ENCODE data around the gene POLR3F.
"Not testable (repeated sequence)": the region's sequence is repeated elsewhere in the genome, so short reads cannot be mapped to it uniquely, and the experiment has no call there.

POLR3F gene

GRCh38 chr20:18524646-18525045 lies 57.5 kb downstream of the POLR3F start:
- Histone ChIP-seq H3K79me2 (ENCODE audit: insufficient read depth, low read depth) (no peaks in the 10 kb centered on the region), H2AFZ (ENCODE audit: low read depth) (no peak overlapping the region), H3K9ac (no peak overlapping the region), H4K20me1 (ENCODE audit: insufficient read depth) (no peaks in the 10 kb centered on the region), H3K27ac (no peak overlapping the region), H3K36me3 (ENCODE audit: insufficient read depth) (no peaks in the 10 kb centered on the region), H3K27me3 (ENCODE audit: insufficient read depth, low read depth) (no peaks in the 10 kb centered on the region), H3K4me2 (no peak overlapping the region), H3K4me3 (IDR thresholded peaks at IDR 0.05; ENCODE audit: insufficient read depth, low read depth, low read length) (no peak overlapping the region), H3K4me1 (ENCODE audit: low read depth, poor library complexity, severe bottlenecking) (no peaks in the 10 kb centered on the region)
- TF ChIP-seq, protein P1, sequence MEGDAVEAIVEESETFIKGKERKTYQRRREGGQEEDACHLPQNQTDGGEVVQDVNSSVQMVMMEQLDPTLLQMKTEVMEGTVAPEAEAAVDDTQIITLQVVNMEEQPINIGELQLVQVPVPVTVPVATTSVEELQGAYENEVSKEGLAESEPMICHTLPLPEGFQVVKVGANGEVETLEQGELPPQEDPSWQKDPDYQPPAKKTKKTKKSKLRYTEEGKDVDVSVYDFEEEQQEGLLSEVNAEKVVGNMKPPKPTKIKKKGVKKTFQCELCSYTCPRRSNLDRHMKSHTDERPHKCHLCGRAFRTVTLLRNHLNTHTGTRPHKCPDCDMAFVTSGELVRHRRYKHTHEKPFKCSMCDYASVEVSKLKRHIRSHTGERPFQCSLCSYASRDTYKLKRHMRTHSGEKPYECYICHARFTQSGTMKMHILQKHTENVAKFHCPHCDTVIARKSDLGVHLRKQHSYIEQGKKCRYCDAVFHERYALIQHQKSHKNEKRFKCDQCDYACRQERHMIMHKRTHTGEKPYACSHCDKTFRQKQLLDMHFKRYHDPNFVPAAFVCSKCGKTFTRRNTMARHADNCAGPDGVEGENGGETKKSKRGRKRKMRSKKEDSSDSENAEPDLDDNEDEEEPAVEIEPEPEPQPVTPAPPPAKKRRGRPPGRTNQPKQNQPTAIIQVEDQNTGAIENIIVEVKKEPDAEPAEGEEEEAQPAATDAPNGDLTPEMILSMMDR (conservative IDR thresholded peaks at IDR 0.05; ENCODE audit: low read depth, low read length): no peak

DNA sequence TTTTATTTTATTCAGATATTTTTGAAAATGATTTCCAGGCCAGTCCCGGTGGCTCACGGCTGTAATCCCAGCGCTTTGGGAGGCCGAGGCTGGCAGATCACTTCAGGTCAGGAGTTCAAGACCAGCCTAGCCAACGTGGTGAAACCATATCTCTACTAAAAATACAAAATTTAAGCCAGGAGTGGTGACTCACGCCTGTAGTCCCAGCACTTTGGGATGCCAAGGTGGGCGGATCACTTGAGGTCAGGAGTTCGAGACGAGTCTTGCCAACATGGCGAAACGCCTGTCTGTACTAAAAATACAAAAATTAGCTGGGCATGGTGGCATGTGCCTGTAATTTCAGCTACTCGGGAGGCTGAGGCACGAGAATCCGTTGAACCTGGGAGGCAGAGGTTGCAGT lies 59.6 kb downstream of the POLR3F start:
- not testable (repeated sequence) for H3K27ac ChIP-seq; H3K4me2 ChIP-seq; H2AFZ ChIP-seq (ENCODE audit: low read depth); H3K27me3 ChIP-seq (ENCODE audit: insufficient read depth, low read depth); H3K9ac ChIP-seq; H3K36me3 ChIP-seq (ENCODE audit: insufficient read depth); H4K20me1 ChIP-seq (ENCODE audit: insufficient read depth); H3K79me2 ChIP-seq (ENCODE audit: insufficient read depth, low read depth); H3K4me3 ChIP-seq (IDR thresholded peaks at IDR 0.05; ENCODE audit: insufficient read depth, low read depth, low read length); H3K4me1 ChIP-seq (ENCODE audit: low read depth, poor library complexity, severe bottlenecking)

- Histone ChIP-seq H3K4me1 (ENCODE audit: low read depth, poor library complexity, severe bottlenecking) (no peaks in the 10 kb centered on the region), H3K36me3 (ENCODE audit: insufficient read depth) (no peaks in the 10 kb centered on the region), H3K4me2 (no peak overlapping the region), H3K27ac (no peak overlapping the region), H3K4me3 (IDR thresholded peaks at IDR 0.05; ENCODE audit: insufficient read depth, low read depth, low read length) (no peak overlapping the region), H2AFZ (ENCODE audit: low read depth) (no peak overlapping the region), H4K20me1 (ENCODE audit: insufficient read depth) (no peaks in the 10 kb centered on the region), H3K9ac (no peak overlapping the region), H3K79me2 (ENCODE audit: insufficient read depth, low read depth) (no peaks in the 10 kb centered on the region), H3K27me3 (ENCODE audit: insufficient read depth, low read depth) (no peaks in the 10 kb centered on the region)
- TF ChIP-seq, protein P1 (conservative IDR thresholded peaks at IDR 0.05; ENCODE audit: low read depth, low read length): no peak
Measured at GRCh38 chr20:18527339-18527738, 60.1 kb downstream of the POLR3F start.

DNA sequence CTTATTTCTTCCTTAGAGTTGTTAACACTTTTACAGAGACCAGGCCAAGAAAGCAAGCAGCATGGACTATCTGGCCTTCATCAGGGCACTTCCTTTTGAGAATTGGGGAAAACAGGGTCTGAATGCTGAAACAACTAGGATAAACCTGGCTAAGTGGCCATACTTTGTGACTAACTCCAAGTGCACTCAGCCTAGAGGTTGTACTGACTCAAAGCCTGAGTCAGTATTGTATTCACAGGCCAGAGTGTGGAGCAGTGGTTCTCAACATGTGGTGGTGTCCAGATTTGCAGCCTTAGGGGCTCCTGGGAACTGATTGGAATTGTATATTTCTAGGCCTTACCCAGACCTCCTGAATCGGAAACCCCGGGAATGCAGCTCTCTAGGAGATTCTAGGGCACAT lies 60.6 kb downstream of the POLR3F start:
- H3K9ac ChIP-seq: no peak overlapping the region

GRCh38 chr20:18529041-18529440 lies 61.9 kb downstream of the POLR3F start:
- H3K4me1 ChIP-seq (ENCODE audit: low read depth, poor library complexity, severe bottlenecking): no peaks in the 10 kb centered on the region
- H3K79me2 ChIP-seq (ENCODE audit: insufficient read depth, low read depth): no peaks in the 10 kb centered on the region
- H3K4me3 ChIP-seq (IDR thresholded peaks at IDR 0.05; ENCODE audit: insufficient read depth, low read depth, low read length): no peak overlapping the region
- no peaks in the 10 kb centered on the region for H3K36me3 ChIP-seq (ENCODE audit: insufficient read depth)
- H3K27ac ChIP-seq: no peak overlapping the region
- H3K27me3 ChIP-seq (ENCODE audit: insufficient read depth, low read depth): no peaks in the 10 kb centered on the region
- H3K9ac ChIP-seq: no peak overlapping the region
- H4K20me1 ChIP-seq (ENCODE audit: insufficient read depth): no peaks in the 10 kb centered on the region
- no peak overlapping the region for H2AFZ ChIP-seq (ENCODE audit: low read depth)
- no peak overlapping the region for H3K4me2 ChIP-seq
- TF ChIP-seq, protein P1 (conservative IDR thresholded peaks at IDR 0.05; ENCODE audit: low read depth, low read length): no peak

More for the DNA sequence above, 60.6 kb downstream of the POLR3F start:
- H3K36me3 ChIP-seq (ENCODE audit: insufficient read depth): no peaks in the 10 kb centered on the region
- H3K27ac ChIP-seq: no peak overlapping the region
- TF ChIP-seq, protein P1 (conservative IDR thresholded peaks at IDR 0.05; ENCODE audit: low read depth, low read length): no peak
- H3K79me2 ChIP-seq (ENCODE audit: insufficient read depth, low read depth): no peaks in the 10 kb centered on the region
- no peaks in the 10 kb centered on the region for H3K27me3 ChIP-seq (ENCODE audit: insufficient read depth, low read depth)
- no peaks in the 10 kb centered on the region for H3K4me1 ChIP-seq (ENCODE audit: low read depth, poor library complexity, severe bottlenecking)
- no peak overlapping the region for H2AFZ ChIP-seq (ENCODE audit: low read depth)
- no peaks in the 10 kb centered on the region for H4K20me1 ChIP-seq (ENCODE audit: insufficient read depth)
- H3K4me3 ChIP-seq (IDR thresholded peaks at IDR 0.05; ENCODE audit: insufficient read depth, low read depth, low read length): no peak overlapping the region
- H3K4me2 ChIP-seq: no peak overlapping the region
